Adrenal gland (tissue), 5 donors: Measurements from ENCODE around the gene ATG4A.

ENCODE experiments used
- CTCF ChIP-seq, 6 experiments: fragments of 450-650 bp in 4 of 6; fragments of 200-600 bp in 2 of 6; sonication (generic) in 1 of 6; IDR thresholded peaks; 1 replicate in 5 of 6; 2 replicates in 1 of 6; pipeline versions ENCODE4 v1.5.1 to v1.8.0; 2016 to 2021; ENCODE audit warnings: antibody characterized with exemption in 6 of 6, mild to moderate bottlenecking in 2 of 6, moderate library complexity in 1 of 6
- POLR2A ChIP-seq, 2 donors: fragments of 450-650 bp; IDR thresholded peaks; one replicate each; pipeline ENCODE4 v1.6.1; 2017; ENCODE audit warnings: antibody characterized with exemption in 2 of 2, mild to moderate bottlenecking in 2 of 2, moderate library complexity in 1 of 2
- donor health status: DM: no; HTN: no; CAD: no.

- no peak for TF ChIP-seq CTCF (IDR thresholded peaks at IDR 0.05)
- no peak for TF ChIP-seq POLR2A (IDR thresholded peaks at IDR 0.05)
These were observed 43.1 kb downstream of the ATG4A start for GRCh38 chrX:108134724-108135123.
